ENCODE measurements around the gene OSBPL9.

The OSBPL9 gene

GRCh38 chr1:51638350-51638749 is 21.5 kb downstream of the OSBPL9 start:
- no peak overlapping the region for H3K4me2 ChIP-seq (ENCODE audit: low read length)
- no peak overlapping the region for H3K4me3 ChIP-seq (ENCODE audit: low read depth, low read length, poor library complexity, severe bottlenecking)
- no peak overlapping the region for H3K27ac ChIP-seq (ENCODE audit: low read depth, low read length, poor library complexity, severe bottlenecking)
- H3K4me1 ChIP-seq (ENCODE audit: insufficient read depth, low read length, severe bottlenecking) = no peaks in the 10 kb centered on the region
- no peak overlapping the region for H2AFZ ChIP-seq (ENCODE audit: low read length)
- no peak for TF ChIP-seq EZH2 (IDR thresholded peaks at IDR 0.05; ENCODE audit: borderline replicate concordance, low read length)
- TF ChIP-seq CTCF (IDR thresholded peaks at IDR 0.05; ENCODE audit: low read length) = no peak
- no peaks in the 10 kb centered on the region for H3F3A ChIP-seq (ENCODE audit: insufficient read depth, low read length)
- no peaks in the 10 kb centered on the region for H3K9me2 ChIP-seq (ENCODE audit: low read depth, low read length)
- no peak overlapping the region for H3K9ac ChIP-seq (ENCODE audit: low read length)
- no peaks in the 10 kb centered on the region for H4K20me1 ChIP-seq (ENCODE audit: insufficient read depth, low read length)
- no peaks in the 10 kb centered on the region for H3K79me2 ChIP-seq (ENCODE audit: insufficient read depth, low read length)
- no peaks in the 10 kb centered on the region for H3K36me3 ChIP-seq (ENCODE audit: insufficient read depth, low read length)
- H3K9me3 ChIP-seq (ENCODE audit: low read length) = no peaks in the 10 kb centered on the region
- H3K27me3 ChIP-seq (ENCODE audit: insufficient read depth, low read length) = no peaks in the 10 kb centered on the region

GRCh38 chr1:51639694-51640093 is 22.8 kb downstream of the OSBPL9 start:
- Histone ChIP-seq H3K4me1 (ENCODE audit: insufficient read depth, low read length, severe bottlenecking) (no peaks in the 10 kb centered on the region), H3K27me3 (ENCODE audit: insufficient read depth, low read length) (no peaks in the 10 kb centered on the region), H3F3A (ENCODE audit: insufficient read depth, low read length) (no peaks in the 10 kb centered on the region), H3K27ac (ENCODE audit: low read depth, low read length, poor library complexity, severe bottlenecking) (no peak overlapping the region), H2AFZ (ENCODE audit: low read length) (no peak overlapping the region), H3K36me3 (ENCODE audit: insufficient read depth, low read length) (no peaks in the 10 kb centered on the region), H3K4me3 (ENCODE audit: low read depth, low read length, poor library complexity, severe bottlenecking) (no peak overlapping the region), H3K4me2 (ENCODE audit: low read length) (no peak overlapping the region), H3K79me2 (ENCODE audit: insufficient read depth, low read length) (no peaks in the 10 kb centered on the region), H3K9me3 (ENCODE audit: low read length) (no peaks in the 10 kb centered on the region), H3K9me2 (ENCODE audit: low read depth, low read length) (no peaks in the 10 kb centered on the region), H3K9ac (ENCODE audit: low read length) (no peak overlapping the region), H4K20me1 (ENCODE audit: insufficient read depth, low read length) (no peaks in the 10 kb centered on the region)
- TF ChIP-seq CTCF (IDR thresholded peaks at IDR 0.05; ENCODE audit: low read length) (no peak), EZH2 (IDR thresholded peaks at IDR 0.05; ENCODE audit: borderline replicate concordance, low read length) (no peak)

- H2AFZ ChIP-seq (ENCODE audit: low read length) = no peak overlapping the region
- no peaks in the 10 kb centered on the region for H3K79me2 ChIP-seq (ENCODE audit: insufficient read depth, low read length)
- no peaks in the 10 kb centered on the region for H3K36me3 ChIP-seq (ENCODE audit: insufficient read depth, low read length)
- H3K4me2 ChIP-seq (ENCODE audit: low read length) = no peak overlapping the region
- no peaks in the 10 kb centered on the region for H3K27me3 ChIP-seq (ENCODE audit: insufficient read depth, low read length)
- no peaks in the 10 kb centered on the region for H3K9me3 ChIP-seq (ENCODE audit: low read length)
- no peaks in the 10 kb centered on the region for H3K9me2 ChIP-seq (ENCODE audit: low read depth, low read length)
- no peaks in the 10 kb centered on the region for H3F3A ChIP-seq (ENCODE audit: insufficient read depth, low read length)
- H3K4me3 ChIP-seq (ENCODE audit: low read depth, low read length, poor library complexity, severe bottlenecking) = no peak overlapping the region
- no peak overlapping the region for H3K9ac ChIP-seq (ENCODE audit: low read length)
- no peak overlapping the region for H3K27ac ChIP-seq (ENCODE audit: low read depth, low read length, poor library complexity, severe bottlenecking)
- no peaks in the 10 kb centered on the region for H3K4me1 ChIP-seq (ENCODE audit: insufficient read depth, low read length, severe bottlenecking)
- TF ChIP-seq CTCF (IDR thresholded peaks at IDR 0.05; ENCODE audit: low read length) (no peak), EZH2 (IDR thresholded peaks at IDR 0.05; ENCODE audit: borderline replicate concordance, low read length) (no peak)
- H4K20me1 ChIP-seq (ENCODE audit: insufficient read depth, low read length) = no peaks in the 10 kb centered on the region
These were observed 24.2 kb downstream of the OSBPL9 start for GRCh38 chr1:51641096-51641495.

All from OCI-LY1 (cell line).